GM21526 (cell line): Measurements from ENCODE around the gene LRP2.
A peak's percentile ranks its signal among the peaks of the same experiment; 100 is the strongest.

Source experiments
- ATAC-seq: cut with Tn5 transposase; IDR thresholded peaks from one replicate; pipeline ENCODE4 v1.9.1; 2021; ENCODE audit warnings: moderate library complexity; ENCODE audit not compliant: unreplicated experiment, low FRiP score

LRP2 gene

GRCh38 chr2:169095621-169096105 is 266.7 kb downstream of the LRP2 start:
- no peak for ATAC-seq

GRCh38 chr2:169094676-169095075 is 267.7 kb downstream of the LRP2 start:
- no peak for ATAC-seq

- no peak for ATAC-seq
Measured at GRCh38 chr2:169093535-169093934, 268.8 kb downstream of the LRP2 start.

- ATAC-seq: no peak
Measured at GRCh38 chr2:169091761-169092519, 270.4 kb downstream of the LRP2 start.

GRCh38 chr2:169091256-169091655 is 271.1 kb downstream of the LRP2 start:
- ATAC-seq: no peak

GRCh38 chr2:169090133-169090820 is 272.1 kb downstream of the LRP2 start:
- ATAC-seq: no peak

- no peak for ATAC-seq
Measured at GRCh38 chr2:169089182-169089581, 273.2 kb downstream of the LRP2 start.

- ATAC-seq: no peak
Measured at GRCh38 chr2:169087757-169088379, 274.5 kb downstream of the LRP2 start.

GRCh38 chr2:169086893-169087467 is 275.4 kb downstream of the LRP2 start:
- no peak for ATAC-seq

- peak; percentile 78 for ATAC-seq
Measured at GRCh38 chr2:169082995-169083394, 279.3 kb downstream of the LRP2 start.

GRCh38 chr2:169081551-169081950 is 280.8 kb downstream of the LRP2 start:
- no peak for ATAC-seq

GRCh38 chr2:169080250-169081069 is 281.9 kb downstream of the LRP2 start:
- ATAC-seq: peak; percentile 70

GRCh38 chr2:169077674-169078240 is 284.6 kb downstream of the LRP2 start:
- no peak for ATAC-seq
